SJCRH30 (cell line): ENCODE results near the gene LPCAT2. TPM values are rescaled to one million over a fixed set of nuclear protein-coding genes. Genes with fewer than 3 reads are reported as not detected.

Experiments
- DNase-seq, 2 experiments: peaks; one replicate each; pipeline ENCODE4 v3.0.0-alpha.2; 2015 to 2020
- H3K27ac ChIP-seq: fragments of 250-450 bp; sonication (Bioruptor Pico); 2 replicates; pipeline ENCODE4 v1.5.1; 2020; ENCODE audit warnings: mild to moderate bottlenecking, moderate library complexity
- H3K27me3 ChIP-seq: fragments of 250-450 bp; sonication (Bioruptor Pico); 2 replicates; pipeline ENCODE4 v1.5.1; 2020; ENCODE audit warnings: mild to moderate bottlenecking, moderate library complexity
- H3K36me3 ChIP-seq: fragments of 250-450 bp; sonication (Bioruptor Pico); 2 replicates; pipeline ENCODE4 v1.5.1; 2020; ENCODE audit warnings: mild to moderate bottlenecking, moderate library complexity
- H3K4me1 ChIP-seq: fragments of 250-450 bp; sonication (Bioruptor Pico); 2 replicates; pipeline ENCODE4 v1.5.1; 2020; ENCODE audit warnings: mild to moderate bottlenecking, moderate library complexity
- H3K4me3 ChIP-seq: fragments of 250-450 bp; sonication (Bioruptor Pico); 2 replicates; pipeline ENCODE4 v1.5.1; 2020; ENCODE audit warnings: mild to moderate bottlenecking, moderate library complexity
- H3K9me3 ChIP-seq: fragments of 250-450 bp; sonication (Bioruptor Pico); replicated peaks from 2 replicates; pipeline ENCODE4 v1.5.1; 2020; ENCODE audit warnings: mild to moderate bottlenecking, moderate library complexity
- total RNA-seq: library from RNA; depleted of rRNA; stranded (reverse); fragments of >200 nt; shearing (Covaris generic); gene quantifications from 2 replicates; pipeline ENCODE4 v1.2.3, GENCODE V29; 2014; rRNA removed

The LPCAT2 gene, protein sequence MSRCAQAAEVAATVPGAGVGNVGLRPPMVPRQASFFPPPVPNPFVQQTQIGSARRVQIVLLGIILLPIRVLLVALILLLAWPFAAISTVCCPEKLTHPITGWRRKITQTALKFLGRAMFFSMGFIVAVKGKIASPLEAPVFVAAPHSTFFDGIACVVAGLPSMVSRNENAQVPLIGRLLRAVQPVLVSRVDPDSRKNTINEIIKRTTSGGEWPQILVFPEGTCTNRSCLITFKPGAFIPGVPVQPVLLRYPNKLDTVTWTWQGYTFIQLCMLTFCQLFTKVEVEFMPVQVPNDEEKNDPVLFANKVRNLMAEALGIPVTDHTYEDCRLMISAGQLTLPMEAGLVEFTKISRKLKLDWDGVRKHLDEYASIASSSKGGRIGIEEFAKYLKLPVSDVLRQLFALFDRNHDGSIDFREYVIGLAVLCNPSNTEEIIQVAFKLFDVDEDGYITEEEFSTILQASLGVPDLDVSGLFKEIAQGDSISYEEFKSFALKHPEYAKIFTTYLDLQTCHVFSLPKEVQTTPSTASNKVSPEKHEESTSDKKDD
- total RNA-seq = 16.1 and 16.8 TPM in 2 replicates

DNA sequence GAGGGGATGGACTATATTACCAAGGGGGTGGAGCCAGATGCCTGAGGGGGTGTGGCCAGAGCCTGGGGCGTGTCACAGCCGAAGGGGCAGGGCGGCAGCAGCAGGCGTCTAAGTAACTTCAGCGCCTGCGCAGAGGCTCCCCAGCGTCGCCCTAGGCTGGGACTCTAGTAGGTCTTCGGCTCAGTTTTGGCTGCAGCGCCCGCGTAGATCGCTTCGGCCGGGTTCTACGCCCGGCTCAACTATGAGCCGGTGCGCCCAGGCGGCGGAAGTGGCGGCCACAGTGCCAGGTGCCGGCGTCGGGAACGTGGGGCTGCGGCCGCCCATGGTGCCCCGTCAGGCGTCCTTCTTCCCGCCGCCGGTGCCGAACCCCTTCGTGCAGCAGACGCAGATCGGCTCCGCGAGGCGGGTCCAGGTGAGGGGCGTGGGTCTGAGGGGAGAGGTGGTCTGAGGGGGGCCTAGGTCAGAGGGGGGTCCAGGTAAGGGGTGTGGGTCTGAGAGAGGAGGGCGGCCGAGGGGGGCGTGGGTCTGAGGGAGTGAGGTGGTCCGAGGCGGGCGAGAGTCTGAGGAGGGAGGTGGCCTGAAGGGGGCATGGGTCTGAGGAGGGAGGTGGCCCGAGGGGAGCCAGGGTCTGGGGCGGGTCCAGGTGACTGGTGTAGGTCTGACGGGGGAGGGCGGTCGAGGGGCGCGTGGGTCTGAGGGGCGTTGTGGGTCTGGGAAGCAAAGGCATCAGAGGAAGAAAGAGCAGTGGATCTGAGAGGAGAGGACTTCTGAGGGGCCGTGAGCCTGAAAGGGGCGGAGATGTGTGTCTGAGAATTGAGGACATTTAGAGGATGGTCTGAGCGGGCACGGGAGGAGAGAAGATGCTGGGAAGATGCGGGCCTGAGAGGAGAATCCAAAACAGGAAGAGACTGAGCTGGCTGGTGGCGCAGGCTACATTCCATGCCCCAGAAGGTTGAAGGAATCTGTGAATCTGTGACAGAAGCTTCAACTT is at the start of gene LPCAT2:
Gene LPCAT2 (plus strand): TSS at position 132 of the 991 bp plus-strand sequence. CDS start 110 bp downstream, at position 242.
- peak within 1 kb of the TSS; percentile 21; the same call in 1 of the 2 replicates for H3K27ac ChIP-seq
- H3K9me3 ChIP-seq = peaks cover 14% of the 10 kb centered on the region
- peak; percentile 87 to 90 for DNase-seq
- peak within 1 kb of the TSS; percentile 62 for H3K4me3 ChIP-seq
- no peaks in the 10 kb centered on the region for H3K27me3 ChIP-seq
- no peaks in the 10 kb centered on the region for H3K4me1 ChIP-seq
- H3K36me3 ChIP-seq = peaks cover 34% of the 10 kb centered on the region

DNA sequence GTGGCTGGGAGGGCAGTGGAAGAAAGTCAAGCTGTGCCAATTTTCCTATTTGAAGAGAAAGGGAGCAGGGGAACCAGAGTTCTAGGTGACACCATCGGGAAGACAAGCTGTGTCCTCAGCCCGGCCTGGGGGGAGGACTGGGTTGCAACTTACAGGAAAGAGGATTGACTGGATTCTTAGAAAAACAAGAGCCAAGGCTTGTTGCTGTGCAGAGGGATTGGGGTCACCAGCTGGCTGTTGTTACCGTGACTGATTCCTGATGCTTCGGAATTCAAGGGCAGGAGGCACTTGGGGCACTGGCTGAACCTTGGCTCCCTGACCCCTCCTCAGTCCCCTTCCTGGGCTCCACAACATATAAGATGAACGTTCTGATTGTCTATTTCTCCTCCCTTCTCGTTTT is 46.6 kb upstream of the LPCAT2 start:
- H3K9me3 ChIP-seq = no peaks in the 10 kb centered on the region
- peak overlapping the region; percentile 44 for H3K27ac ChIP-seq
- H3K27me3 ChIP-seq = no peaks in the 10 kb centered on the region
- no peak overlapping the region for H3K4me3 ChIP-seq
- no peaks in the 10 kb centered on the region for H3K36me3 ChIP-seq
- H3K4me1 ChIP-seq = peaks cover 17% of the 10 kb centered on the region; the same call in 1 of the 2 replicates
- DNase-seq = peak; percentile 67 to 82

DNA sequence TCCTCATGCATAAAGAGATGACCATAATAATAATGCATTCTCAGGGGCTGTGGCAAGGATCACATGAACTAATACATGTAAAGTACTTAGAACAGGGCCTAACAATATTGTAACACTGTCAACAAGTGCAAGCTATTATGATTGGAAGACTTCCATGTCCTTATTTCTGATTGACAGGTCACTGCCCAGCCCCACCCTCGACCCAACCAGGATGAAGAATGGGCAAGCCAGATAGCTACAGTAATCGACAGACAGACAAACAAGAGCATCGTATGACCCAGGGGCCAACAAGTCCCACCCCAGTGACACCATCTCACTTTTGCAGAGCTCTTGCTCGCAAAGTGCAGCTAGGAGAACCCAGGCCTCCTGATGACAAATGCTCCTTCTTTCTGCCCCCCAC is 44.5 kb upstream of the LPCAT2 start:
- peak in 1 of 2 experiments; percentile 30 for DNase-seq
- H3K27me3 ChIP-seq = no peaks in the 10 kb centered on the region
- peaks cover 17% of the 10 kb centered on the region; the same call in 1 of the 2 replicates for H3K4me1 ChIP-seq

DNA sequence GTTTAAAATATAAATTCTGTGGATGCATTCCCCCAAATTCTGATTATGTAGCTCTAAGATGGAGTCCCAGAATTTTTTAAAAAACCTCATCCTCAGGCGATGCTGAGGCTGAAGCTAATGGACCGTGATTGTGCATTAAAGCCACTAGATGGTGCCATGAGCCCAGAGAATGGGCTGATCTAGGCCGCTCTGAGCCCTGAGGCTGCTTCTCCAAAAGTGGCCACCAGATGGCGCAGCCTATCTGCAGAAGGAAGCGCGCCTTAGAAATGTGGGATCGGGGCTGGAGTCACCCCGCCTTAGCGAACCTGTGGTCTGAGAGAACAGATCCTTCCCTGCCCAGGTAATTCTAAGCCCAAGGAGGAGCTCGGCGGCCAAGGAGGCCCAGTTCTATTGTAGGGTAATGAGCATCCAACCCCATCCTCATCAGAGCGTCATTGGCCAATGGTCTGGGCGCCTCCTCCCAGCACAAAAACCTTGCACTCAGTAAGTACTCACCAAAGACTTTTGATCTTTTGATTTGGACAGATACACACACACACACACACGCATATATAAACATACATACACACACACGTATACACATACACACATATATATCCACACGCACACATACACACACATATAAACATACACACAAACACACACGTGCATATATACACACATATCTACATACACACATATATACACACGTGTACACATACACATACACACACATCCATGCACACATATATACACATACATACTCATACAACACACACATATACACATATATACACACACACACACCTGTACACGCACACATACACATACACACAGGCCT is 43.6 kb upstream of the LPCAT2 start:
- no peak overlapping the region for H3K4me3 ChIP-seq
- no peak overlapping the region for H3K27ac ChIP-seq
- DNase-seq = peak; percentile 79 to 94
- no peaks in the 10 kb centered on the region for H3K27me3 ChIP-seq
- H3K36me3 ChIP-seq = no peaks in the 10 kb centered on the region
- peaks cover 18% of the 10 kb centered on the region for H3K4me1 ChIP-seq
- no peaks in the 10 kb centered on the region for H3K9me3 ChIP-seq

More for the DNA sequence above, 44.5 kb upstream of the LPCAT2 start:
- H3K4me3 ChIP-seq = no peak overlapping the region
- H3K36me3 ChIP-seq = no peaks in the 10 kb centered on the region
- no peaks in the 10 kb centered on the region for H3K9me3 ChIP-seq
- H3K27ac ChIP-seq = no peak overlapping the region

DNA sequence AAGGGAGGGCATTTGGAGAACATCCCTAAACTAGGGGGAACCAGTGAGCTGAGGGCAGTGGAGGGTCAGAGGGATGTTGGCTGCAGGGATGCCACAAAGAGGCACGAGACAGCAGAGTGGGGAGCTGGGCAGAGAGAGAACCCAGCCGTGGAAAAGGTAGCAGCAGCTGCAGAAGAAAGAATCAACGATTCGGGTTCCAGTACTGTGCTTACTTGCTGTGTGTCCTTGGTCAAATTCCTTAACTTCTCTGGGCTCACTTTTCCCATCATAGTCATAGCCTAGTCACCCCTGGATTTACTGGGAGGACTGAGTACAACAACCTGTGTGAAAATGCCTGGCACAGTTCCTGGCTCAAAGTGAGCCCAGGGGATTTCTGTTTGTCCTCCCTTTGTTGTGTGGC is 42.7 kb upstream of the LPCAT2 start:
- no peaks in the 10 kb centered on the region for H3K36me3 ChIP-seq
- DNase-seq = no peak
- no peak overlapping the region for H3K4me3 ChIP-seq
- no peaks in the 10 kb centered on the region for H3K27me3 ChIP-seq
- H3K4me1 ChIP-seq = peaks cover 27% of the 10 kb centered on the region
- H3K27ac ChIP-seq = no peak overlapping the region
- H3K9me3 ChIP-seq = no peaks in the 10 kb centered on the region

DNA sequence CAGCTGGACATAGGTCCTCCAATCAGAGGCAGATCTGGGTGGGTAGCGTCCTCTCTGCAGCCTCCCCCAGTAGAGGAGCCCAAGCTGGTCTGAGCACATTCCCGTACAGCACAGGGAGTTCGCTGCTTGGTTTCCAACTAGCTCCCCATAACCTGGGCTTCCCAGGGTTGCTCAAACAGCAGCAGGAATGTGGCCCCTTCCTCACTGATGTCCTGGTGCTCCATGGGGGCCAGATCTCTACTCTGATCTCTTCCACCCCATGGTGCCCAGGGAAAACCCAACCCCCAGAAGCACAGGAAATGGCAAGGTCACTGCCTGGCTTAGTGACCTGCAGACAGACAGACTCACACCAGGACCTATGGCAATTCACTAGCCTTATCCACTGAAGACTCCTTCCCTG is 41.0 kb upstream of the LPCAT2 start:
- Histone ChIP-seq H3K27ac (no peak overlapping the region), H3K4me3 (no peak overlapping the region), H3K9me3 (no peaks in the 10 kb centered on the region), H3K4me1 (peaks cover 20% of the 10 kb centered on the region), H3K36me3 (no peaks in the 10 kb centered on the region), H3K27me3 (no peaks in the 10 kb centered on the region)
- DNase-seq = no peak

DNA sequence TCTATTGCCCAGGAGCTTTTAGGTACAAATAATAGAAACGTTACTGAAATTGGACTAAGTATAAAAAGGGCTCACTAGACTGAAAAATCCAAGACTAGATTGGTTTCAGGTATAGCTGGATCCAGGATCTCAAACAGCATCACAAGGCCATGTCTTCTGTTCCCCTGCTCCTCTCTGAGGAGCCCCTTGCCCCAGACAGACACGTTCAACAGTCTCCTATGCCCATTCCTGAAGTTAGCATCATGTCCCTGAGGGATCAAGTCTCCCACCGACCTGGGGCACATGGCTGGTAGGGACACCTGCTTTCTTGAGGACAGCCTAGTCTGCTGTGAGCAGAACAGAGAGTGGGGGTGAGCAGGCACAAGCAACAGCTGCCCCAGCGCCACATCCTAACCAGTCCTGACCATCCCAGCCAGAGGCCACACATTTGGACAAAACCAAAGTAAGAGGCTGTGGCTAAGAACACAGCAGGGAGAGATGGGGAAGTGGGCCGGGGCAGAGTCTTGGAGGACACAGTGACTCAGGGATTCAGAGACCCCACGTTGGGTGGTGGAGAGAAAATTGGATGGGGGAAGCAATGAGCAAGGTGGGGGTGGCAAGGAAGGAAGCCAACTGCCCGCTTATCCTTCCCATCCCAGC is 40.4 kb upstream of the LPCAT2 start:
- H3K4me3 ChIP-seq = no peak overlapping the region
- no peaks in the 10 kb centered on the region for H3K9me3 ChIP-seq
- peaks cover 17% of the 10 kb centered on the region for H3K4me1 ChIP-seq
- H3K27ac ChIP-seq = no peak overlapping the region
- H3K36me3 ChIP-seq = no peaks in the 10 kb centered on the region
- DNase-seq = no peak
- no peaks in the 10 kb centered on the region for H3K27me3 ChIP-seq

DNA sequence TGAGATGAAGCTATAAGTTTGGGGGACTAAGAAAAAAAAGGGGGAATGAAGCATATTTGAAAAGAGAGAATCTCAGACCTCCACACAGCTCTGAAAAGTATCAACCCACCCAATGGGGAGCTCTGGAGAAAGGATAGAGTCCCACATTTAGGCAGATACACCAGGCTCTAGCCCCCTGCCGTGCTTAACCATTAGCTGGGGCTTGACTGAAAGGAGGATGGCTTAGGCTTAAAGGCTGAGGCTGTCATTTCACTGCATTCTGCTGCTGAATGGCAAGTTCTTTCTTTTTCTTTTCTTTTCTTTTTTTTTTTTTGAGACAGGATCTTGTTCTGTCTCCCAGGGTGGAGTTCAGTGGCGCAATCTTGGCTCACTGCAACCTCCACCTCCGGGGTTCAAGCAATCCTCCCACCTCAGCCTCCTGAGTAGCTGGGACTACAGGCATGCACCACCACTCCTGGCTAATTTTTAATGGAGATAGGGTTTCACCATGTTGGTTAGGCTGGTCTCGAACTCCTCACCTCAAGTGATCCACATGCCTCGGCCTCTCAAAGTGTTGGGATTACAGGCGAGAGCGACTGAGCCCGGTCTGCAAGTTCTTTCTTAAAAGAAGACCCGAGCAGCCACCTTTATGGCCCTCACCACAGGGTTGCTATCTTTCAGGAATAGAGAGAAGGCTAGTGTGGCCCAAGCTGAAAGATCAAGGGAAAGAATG is 38.9 kb upstream of the LPCAT2 start:
- Histone ChIP-seq H3K27me3 (no peaks in the 10 kb centered on the region), H3K4me3 (no peak overlapping the region), H3K4me1 (peaks cover 17% of the 10 kb centered on the region), H3K27ac (no peak overlapping the region), H3K36me3 (no peaks in the 10 kb centered on the region), H3K9me3 (no peaks in the 10 kb centered on the region)
- no peak for DNase-seq

DNA sequence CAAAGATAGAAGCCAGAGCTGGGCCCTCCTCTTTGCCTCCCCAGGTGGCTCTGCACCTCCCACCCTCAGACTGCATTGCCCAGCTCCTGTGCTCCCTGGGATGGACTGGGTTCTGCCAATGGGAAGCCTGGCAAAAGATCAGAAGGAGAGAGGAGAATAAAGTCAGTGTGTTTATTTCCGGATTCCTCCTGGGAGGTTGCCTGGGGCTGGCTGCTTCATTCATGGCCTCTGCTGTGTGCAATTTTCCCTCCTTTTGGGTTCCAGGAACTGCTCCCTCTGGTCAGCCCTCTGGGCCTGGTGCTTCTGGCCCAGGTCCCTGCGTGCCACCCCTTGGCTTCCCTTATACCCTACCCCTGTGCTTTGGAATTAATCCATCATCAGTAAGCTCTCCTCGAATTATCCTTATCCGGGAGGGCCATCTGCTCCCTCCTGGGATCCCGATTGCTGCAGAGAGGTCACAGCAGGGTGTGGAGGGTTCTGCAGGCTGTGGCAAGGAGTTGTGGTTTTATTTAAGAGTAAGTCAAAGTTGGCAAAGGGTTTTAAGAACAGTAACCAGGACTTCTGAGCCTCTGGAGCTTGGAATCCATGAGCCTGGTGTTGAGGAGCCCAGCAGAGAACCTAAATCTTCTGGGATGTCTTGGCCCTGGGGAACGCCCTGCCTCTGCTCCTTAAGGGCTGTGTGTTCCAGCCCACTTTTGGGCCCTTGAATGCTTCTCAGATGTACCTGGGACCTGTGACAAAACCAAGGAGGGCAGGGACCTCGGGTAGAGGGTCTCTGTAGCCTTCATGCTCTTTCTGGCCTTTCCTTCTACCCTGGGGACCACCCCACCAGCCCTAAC is 38.1 kb upstream of the LPCAT2 start:
- H3K27me3 ChIP-seq = no peaks in the 10 kb centered on the region
- H3K4me1 ChIP-seq = peaks cover 17% of the 10 kb centered on the region
- no peaks in the 10 kb centered on the region for H3K36me3 ChIP-seq
- no peaks in the 10 kb centered on the region for H3K9me3 ChIP-seq
- peak in 1 of 2 experiments; percentile 39 for DNase-seq
- H3K4me3 ChIP-seq = no peak overlapping the region
- no peak overlapping the region for H3K27ac ChIP-seq

DNA sequence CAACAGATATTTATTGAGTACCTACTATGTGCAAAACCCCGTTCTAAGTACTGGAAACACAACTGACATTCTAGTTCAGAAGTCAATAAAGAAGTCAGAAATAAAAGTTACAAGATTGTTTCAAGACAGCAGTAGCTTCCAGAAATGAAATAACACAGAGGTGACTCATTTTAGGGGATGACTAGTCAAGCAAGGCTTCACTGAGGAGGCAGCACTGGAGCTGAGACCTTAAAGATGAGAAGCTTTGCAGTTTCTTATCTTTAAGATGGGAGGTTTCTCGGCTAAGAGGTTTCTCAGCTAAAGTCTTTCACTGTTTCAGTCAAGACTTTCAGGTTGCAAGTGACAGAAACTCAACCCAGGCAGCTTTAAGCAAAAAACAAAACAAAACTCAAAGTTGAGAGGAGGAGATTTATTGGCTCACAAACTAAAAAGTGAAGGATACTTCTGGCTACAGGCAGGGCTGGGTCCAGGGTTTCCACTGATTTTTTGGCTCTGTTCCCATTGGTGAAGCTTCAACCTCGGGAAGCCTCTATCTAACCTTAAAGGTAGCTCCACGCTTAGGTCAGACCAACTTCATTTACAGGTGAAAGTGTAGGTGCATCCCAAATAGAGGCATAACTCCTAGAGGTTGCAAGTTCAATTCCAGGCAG is 37.3 kb upstream of the LPCAT2 start:
- H3K4me3 ChIP-seq = no peak overlapping the region
- no peak for DNase-seq
- no peak overlapping the region for H3K27ac ChIP-seq

DNA sequence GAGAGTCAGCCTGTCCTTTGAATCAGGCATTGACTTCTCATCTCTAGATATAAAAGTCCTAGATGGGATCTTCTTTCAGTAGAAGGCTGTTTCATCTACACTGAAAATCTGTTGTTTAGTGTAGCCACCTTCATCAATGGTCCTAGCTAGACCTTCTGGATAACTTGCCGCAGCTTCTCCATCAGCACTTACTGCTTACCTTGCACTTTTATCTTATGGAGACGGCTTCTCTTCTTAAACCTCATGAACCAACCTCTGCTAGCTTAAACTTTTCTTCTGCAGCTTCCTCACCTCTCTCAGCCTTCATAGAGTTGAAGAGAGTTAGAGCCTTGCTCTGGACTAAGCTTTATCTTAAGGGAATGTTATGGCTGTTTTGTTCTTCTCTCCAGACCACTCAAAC is 35.3 kb upstream of the LPCAT2 start:
- no peak overlapping the region for H3K27ac ChIP-seq
- peaks cover 33% of the 10 kb centered on the region for H3K4me1 ChIP-seq
- no peak for DNase-seq
- H3K9me3 ChIP-seq = no peaks in the 10 kb centered on the region
- H3K4me3 ChIP-seq = no peak overlapping the region
- no peaks in the 10 kb centered on the region for H3K27me3 ChIP-seq
- H3K36me3 ChIP-seq = no peaks in the 10 kb centered on the region

More for the DNA sequence above, 37.3 kb upstream of the LPCAT2 start:
- peaks cover 19% of the 10 kb centered on the region for H3K4me1 ChIP-seq
- no peaks in the 10 kb centered on the region for H3K27me3 ChIP-seq
- no peaks in the 10 kb centered on the region for H3K36me3 ChIP-seq
- no peaks in the 10 kb centered on the region for H3K9me3 ChIP-seq

DNA sequence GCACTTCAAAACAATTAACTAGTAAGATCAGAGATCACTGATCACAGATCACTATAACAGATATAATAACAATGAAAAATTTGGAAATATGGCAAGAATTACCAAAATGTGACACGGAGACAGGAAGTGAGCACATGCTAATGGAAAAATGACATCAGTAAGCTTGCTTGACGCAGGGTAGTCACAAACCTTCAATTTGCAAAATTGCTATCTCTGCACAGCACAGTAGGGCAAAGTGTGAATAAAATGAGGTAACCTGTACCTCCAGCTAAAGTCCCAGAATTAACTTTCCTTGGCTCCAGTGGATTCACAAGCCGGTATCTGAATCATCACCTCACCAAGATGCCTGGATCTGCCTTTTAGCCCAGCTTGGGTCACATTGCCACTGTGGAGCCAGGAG is 34.1 kb upstream of the LPCAT2 start:
- H3K4me1 ChIP-seq = peaks cover 35% of the 10 kb centered on the region
- no peaks in the 10 kb centered on the region for H3K36me3 ChIP-seq
- no peak for DNase-seq
- no peak overlapping the region for H3K27ac ChIP-seq
- H3K4me3 ChIP-seq = no peak overlapping the region
- H3K9me3 ChIP-seq = no peaks in the 10 kb centered on the region
- H3K27me3 ChIP-seq = no peaks in the 10 kb centered on the region
